ENCODE data around the gene EHHADH.
"Not testable (repeated sequence)": the region's sequence is repeated elsewhere in the genome, so short reads cannot be mapped to it uniquely, and the experiment has no call there.

The EHHADH gene

DNA sequence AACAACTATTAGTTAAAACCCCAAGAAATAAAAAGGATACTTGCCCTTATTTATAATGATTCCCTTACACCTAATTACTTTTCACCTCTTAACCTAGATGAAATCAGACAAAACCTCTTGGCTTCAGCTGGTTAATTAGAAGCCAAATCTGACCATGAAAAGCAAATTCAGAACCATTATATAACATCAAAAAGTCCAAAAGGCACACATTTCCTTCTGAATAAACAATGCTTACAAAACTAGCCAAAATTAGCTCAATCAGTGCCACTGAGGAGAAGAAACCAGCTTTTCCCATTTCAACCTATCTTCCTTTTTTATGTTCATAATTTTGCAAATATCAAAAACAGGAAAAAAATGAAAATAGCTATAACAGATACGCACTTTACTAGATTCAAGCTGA, 3.2 kb downstream of the EHHADH start:
- Histone ChIP-seq H3K27ac (no peak overlapping the region), H3K27me3 (ENCODE audit: insufficient read depth, low read depth) (no peaks in the 10 kb centered on the region), H3K9ac (no peak overlapping the region), H3K36me3 (ENCODE audit: insufficient read depth) (no peaks in the 10 kb centered on the region), H3K4me3 (IDR thresholded peaks at IDR 0.05; ENCODE audit: insufficient read depth, low read depth, low read length) (no peak overlapping the region), H3K4me1 (ENCODE audit: low read depth, poor library complexity, severe bottlenecking) (peaks cover 7% of the 10 kb centered on the region), H2AFZ (ENCODE audit: low read depth) (no peak overlapping the region), H3K79me2 (ENCODE audit: insufficient read depth, low read depth) (no peaks in the 10 kb centered on the region), H3K4me2 (no peak overlapping the region), H4K20me1 (ENCODE audit: insufficient read depth) (no peaks in the 10 kb centered on the region)
- no peak for TF ChIP-seq CTCF (conservative IDR thresholded peaks at IDR 0.05; ENCODE audit: low read depth, low read length)

DNA sequence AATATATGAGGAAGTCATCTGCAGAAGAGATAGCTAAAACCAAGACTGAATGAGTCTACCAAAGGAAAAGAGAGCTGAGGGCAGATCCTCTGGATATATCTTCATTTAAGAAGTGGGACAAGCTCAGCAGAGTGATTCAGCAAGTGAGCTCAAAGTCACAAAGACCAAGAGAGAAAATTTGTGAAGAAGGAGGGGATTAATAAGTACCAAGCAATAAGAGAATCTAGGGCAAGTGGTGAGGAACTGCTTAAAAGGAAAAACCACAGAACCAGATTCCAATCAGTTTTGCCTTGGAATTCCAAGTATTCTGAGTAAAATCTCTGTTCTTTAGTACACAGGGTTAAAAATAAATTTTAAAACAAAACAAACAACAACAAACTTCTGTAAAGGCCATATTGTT, 3.6 kb downstream of the EHHADH start:
- Histone ChIP-seq H3K4me1 (ENCODE audit: low read depth, poor library complexity, severe bottlenecking) (peaks cover 7% of the 10 kb centered on the region), H3K27ac (no peak overlapping the region), H3K9ac (no peak overlapping the region), H3K79me2 (ENCODE audit: insufficient read depth, low read depth) (no peaks in the 10 kb centered on the region), H2AFZ (ENCODE audit: low read depth) (no peak overlapping the region), H3K4me3 (IDR thresholded peaks at IDR 0.05; ENCODE audit: insufficient read depth, low read depth, low read length) (no peak overlapping the region), H3K36me3 (ENCODE audit: insufficient read depth) (no peaks in the 10 kb centered on the region), H3K27me3 (ENCODE audit: insufficient read depth, low read depth) (no peaks in the 10 kb centered on the region), H4K20me1 (ENCODE audit: insufficient read depth) (no peaks in the 10 kb centered on the region), H3K4me2 (no peak overlapping the region)
- TF ChIP-seq CTCF (conservative IDR thresholded peaks at IDR 0.05; ENCODE audit: low read depth, low read length) = no peak

- no peak for TF ChIP-seq CTCF (conservative IDR thresholded peaks at IDR 0.05; ENCODE audit: low read depth, low read length)
- no peaks in the 10 kb centered on the region for H3K27me3 ChIP-seq (ENCODE audit: insufficient read depth, low read depth)
- no peaks in the 10 kb centered on the region for H3K36me3 ChIP-seq (ENCODE audit: insufficient read depth)
- no peak overlapping the region for H3K9ac ChIP-seq
- no peak overlapping the region for H3K4me3 ChIP-seq (IDR thresholded peaks at IDR 0.05; ENCODE audit: insufficient read depth, low read depth, low read length)
- no peak overlapping the region for H2AFZ ChIP-seq (ENCODE audit: low read depth)
- H3K79me2 ChIP-seq (ENCODE audit: insufficient read depth, low read depth) = no peaks in the 10 kb centered on the region
- H3K4me1 ChIP-seq (ENCODE audit: low read depth, poor library complexity, severe bottlenecking) = no peaks in the 10 kb centered on the region
- no peak overlapping the region for H3K27ac ChIP-seq
- H3K4me2 ChIP-seq = no peak overlapping the region
- H4K20me1 ChIP-seq (ENCODE audit: insufficient read depth) = no peaks in the 10 kb centered on the region
These were observed 11.2 kb downstream of the EHHADH start for GRCh38 chr3:185242642-185243041.

GRCh38 chr3:185236969-185237368, 16.9 kb downstream of the EHHADH start:
- no peak overlapping the region for H3K4me3 ChIP-seq (IDR thresholded peaks at IDR 0.05; ENCODE audit: insufficient read depth, low read depth, low read length)
- TF ChIP-seq CTCF (conservative IDR thresholded peaks at IDR 0.05; ENCODE audit: low read depth, low read length) = no peak
- no peak overlapping the region for H3K27ac ChIP-seq
- no peaks in the 10 kb centered on the region for H3K4me1 ChIP-seq (ENCODE audit: low read depth, poor library complexity, severe bottlenecking)
- H4K20me1 ChIP-seq (ENCODE audit: insufficient read depth) = no peaks in the 10 kb centered on the region
- H3K27me3 ChIP-seq (ENCODE audit: insufficient read depth, low read depth) = no peaks in the 10 kb centered on the region
- no peaks in the 10 kb centered on the region for H3K79me2 ChIP-seq (ENCODE audit: insufficient read depth, low read depth)
- no peak overlapping the region for H3K4me2 ChIP-seq
- no peak overlapping the region for H2AFZ ChIP-seq (ENCODE audit: low read depth)
- H3K36me3 ChIP-seq (ENCODE audit: insufficient read depth) = no peaks in the 10 kb centered on the region
- H3K9ac ChIP-seq = no peak overlapping the region

DNA sequence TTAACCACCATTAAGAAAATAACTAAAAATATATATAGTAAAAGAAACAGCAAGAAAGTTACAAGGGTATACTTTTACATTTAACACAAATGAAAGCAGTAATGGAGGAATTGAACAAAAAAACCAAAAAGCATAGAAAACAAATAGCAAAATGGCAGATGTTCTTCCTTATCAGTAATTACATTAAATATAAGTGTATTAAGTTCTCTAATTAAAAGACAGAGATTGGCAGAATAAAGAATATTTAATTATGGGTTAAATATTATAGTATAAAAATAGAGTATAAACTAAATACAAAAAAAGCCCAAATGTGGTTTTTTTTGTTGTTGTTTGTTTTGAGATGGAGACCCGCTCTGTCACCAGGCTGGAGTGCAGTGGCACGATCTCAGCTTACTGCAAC, 20.5 kb downstream of the EHHADH start:
- no peaks in the 10 kb centered on the region for H3K36me3 ChIP-seq (ENCODE audit: insufficient read depth)
- H3K4me1 ChIP-seq (ENCODE audit: low read depth, poor library complexity, severe bottlenecking) = no peaks in the 10 kb centered on the region
- H4K20me1 ChIP-seq (ENCODE audit: insufficient read depth) = no peaks in the 10 kb centered on the region
- H3K79me2 ChIP-seq (ENCODE audit: insufficient read depth, low read depth) = no peaks in the 10 kb centered on the region
- no peak overlapping the region for H3K4me3 ChIP-seq (IDR thresholded peaks at IDR 0.05; ENCODE audit: insufficient read depth, low read depth, low read length)
- no peak overlapping the region for H3K4me2 ChIP-seq
- no peak overlapping the region for H3K27ac ChIP-seq
- no peak overlapping the region for H2AFZ ChIP-seq (ENCODE audit: low read depth)
- no peaks in the 10 kb centered on the region for H3K27me3 ChIP-seq (ENCODE audit: insufficient read depth, low read depth)
- no peak for TF ChIP-seq CTCF (conservative IDR thresholded peaks at IDR 0.05; ENCODE audit: low read depth, low read length)
- no peak overlapping the region for H3K9ac ChIP-seq

DNA sequence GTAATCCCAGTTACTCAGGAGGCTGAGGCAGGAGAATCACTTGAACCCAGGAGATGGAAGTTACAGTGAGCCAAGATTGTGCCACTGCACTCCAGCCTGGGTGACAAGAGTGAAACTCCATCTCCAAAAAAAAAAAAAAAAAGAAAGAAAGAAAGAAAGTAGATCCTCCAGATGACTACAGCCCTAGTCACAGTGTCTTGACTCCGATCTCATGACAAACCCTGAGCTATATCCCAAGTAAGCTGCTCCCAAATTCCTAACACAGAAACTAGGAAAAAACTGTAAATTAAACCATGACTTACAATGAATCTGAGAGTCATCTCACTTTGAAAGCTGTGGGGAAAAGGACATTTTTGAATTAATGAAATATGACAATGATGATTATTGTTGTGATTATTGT, 27.3 kb downstream of the EHHADH start:
- H3K36me3 ChIP-seq (ENCODE audit: insufficient read depth); H3K4me3 ChIP-seq (IDR thresholded peaks at IDR 0.05; ENCODE audit: insufficient read depth, low read depth, low read length); H3K79me2 ChIP-seq (ENCODE audit: insufficient read depth, low read depth); H4K20me1 ChIP-seq (ENCODE audit: insufficient read depth); H3K27ac ChIP-seq; H3K4me2 ChIP-seq; H3K4me1 ChIP-seq (ENCODE audit: low read depth, poor library complexity, severe bottlenecking); H3K9ac ChIP-seq; H2AFZ ChIP-seq (ENCODE audit: low read depth); H3K27me3 ChIP-seq (ENCODE audit: insufficient read depth, low read depth): not testable (repeated sequence)
